Measurements from ENCODE around the gene NRAP. TPM values are rescaled to one million over a fixed set of nuclear protein-coding genes. Genes with fewer than 3 reads are reported as not detected.

NRAP gene
- total RNA-seq, 1 experiment from 2014 or later: not detected

DNA sequence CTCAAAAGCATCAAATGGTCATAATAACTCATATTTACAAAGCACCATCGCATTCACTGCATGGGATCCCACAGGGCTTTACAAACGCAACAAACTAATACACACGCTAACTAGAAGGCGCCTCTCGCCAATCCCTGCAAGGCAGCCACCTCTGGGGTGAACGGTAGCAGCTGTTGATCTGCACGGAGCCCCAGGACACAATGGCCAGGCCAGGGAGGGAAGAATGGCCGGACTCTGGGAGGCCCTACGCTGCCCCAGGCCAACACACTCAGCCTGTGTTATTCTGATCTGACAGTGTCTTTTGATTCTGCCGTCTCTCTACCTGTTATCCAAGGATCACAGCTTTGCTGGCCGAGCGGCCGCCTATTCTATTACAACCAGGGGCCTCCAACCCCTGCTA, 69.2 kb downstream of the NRAP start:
- TF ChIP-seq, protein P1, sequence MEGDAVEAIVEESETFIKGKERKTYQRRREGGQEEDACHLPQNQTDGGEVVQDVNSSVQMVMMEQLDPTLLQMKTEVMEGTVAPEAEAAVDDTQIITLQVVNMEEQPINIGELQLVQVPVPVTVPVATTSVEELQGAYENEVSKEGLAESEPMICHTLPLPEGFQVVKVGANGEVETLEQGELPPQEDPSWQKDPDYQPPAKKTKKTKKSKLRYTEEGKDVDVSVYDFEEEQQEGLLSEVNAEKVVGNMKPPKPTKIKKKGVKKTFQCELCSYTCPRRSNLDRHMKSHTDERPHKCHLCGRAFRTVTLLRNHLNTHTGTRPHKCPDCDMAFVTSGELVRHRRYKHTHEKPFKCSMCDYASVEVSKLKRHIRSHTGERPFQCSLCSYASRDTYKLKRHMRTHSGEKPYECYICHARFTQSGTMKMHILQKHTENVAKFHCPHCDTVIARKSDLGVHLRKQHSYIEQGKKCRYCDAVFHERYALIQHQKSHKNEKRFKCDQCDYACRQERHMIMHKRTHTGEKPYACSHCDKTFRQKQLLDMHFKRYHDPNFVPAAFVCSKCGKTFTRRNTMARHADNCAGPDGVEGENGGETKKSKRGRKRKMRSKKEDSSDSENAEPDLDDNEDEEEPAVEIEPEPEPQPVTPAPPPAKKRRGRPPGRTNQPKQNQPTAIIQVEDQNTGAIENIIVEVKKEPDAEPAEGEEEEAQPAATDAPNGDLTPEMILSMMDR (IDR thresholded peaks at IDR 0.05; ENCODE audit: unreplicated experiment): no peak
- Mint-ChIP-seq H3K27me3 (ENCODE audit: unreplicated experiment) (peaks cover 86% of the 10 kb centered on the region), H3K4me1 (ENCODE audit: low read depth, unreplicated experiment) (no peaks in the 10 kb centered on the region), H3K9me3 (ENCODE audit: low read depth, unreplicated experiment) (no peaks in the 10 kb centered on the region), H3K36me3 (ENCODE audit: insufficient read depth, unreplicated experiment) (no peaks in the 10 kb centered on the region), H3K27ac (ENCODE audit: unreplicated experiment) (no peak overlapping the region), H3K4me3 (ENCODE audit: low read depth, unreplicated experiment) (no peak overlapping the region)
- CTCF ChIA-PET: no interaction called here
- no peak for DNase-seq
- BruUV-seq (replicated peaks): no TSS peak
- intact Hi-C loops (cut with micrococcal nuclease; ENCODE audit: unreplicated experiment): no loop called here

DNA sequence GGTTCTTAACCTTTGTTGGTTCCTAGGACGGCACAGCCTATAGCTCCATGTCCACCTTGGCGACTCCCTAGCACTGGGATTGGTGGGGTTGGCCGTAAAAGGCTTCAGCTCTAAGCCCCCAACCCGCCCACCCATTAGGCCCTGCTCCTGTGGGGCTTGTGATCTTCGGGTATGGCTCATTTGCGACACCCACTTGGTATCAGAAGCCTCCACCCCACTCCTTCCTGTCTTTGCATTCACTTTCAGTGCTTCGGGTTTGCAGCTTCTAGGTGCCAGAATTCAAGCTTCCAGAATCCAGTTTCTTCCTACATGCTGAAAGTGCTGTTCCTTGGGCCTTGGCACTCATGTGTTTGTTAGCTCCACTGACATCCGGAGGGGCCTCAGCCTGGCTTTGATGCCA, 71.5 kb downstream of the NRAP start:
- H3K27me3 Mint-ChIP-seq (ENCODE audit: unreplicated experiment): peaks cover 66% of the 10 kb centered on the region
- intact Hi-C loops (cut with micrococcal nuclease; ENCODE audit: unreplicated experiment): no loop called here
- DNase-seq: no peak
- no peaks in the 10 kb centered on the region for H3K4me1 Mint-ChIP-seq (ENCODE audit: low read depth, unreplicated experiment)
- H3K27ac Mint-ChIP-seq (ENCODE audit: unreplicated experiment): no peak overlapping the region
- TF ChIP-seq, protein P1 (IDR thresholded peaks at IDR 0.05; ENCODE audit: unreplicated experiment): no peak
- no TSS peak for BruUV-seq (replicated peaks)
- no peaks in the 10 kb centered on the region for H3K9me3 Mint-ChIP-seq (ENCODE audit: low read depth, unreplicated experiment)
- H3K4me3 Mint-ChIP-seq (ENCODE audit: low read depth, unreplicated experiment): no peak overlapping the region
- H3K36me3 Mint-ChIP-seq (ENCODE audit: insufficient read depth, unreplicated experiment): no peaks in the 10 kb centered on the region
- CTCF ChIA-PET: no interaction called here

DNA sequence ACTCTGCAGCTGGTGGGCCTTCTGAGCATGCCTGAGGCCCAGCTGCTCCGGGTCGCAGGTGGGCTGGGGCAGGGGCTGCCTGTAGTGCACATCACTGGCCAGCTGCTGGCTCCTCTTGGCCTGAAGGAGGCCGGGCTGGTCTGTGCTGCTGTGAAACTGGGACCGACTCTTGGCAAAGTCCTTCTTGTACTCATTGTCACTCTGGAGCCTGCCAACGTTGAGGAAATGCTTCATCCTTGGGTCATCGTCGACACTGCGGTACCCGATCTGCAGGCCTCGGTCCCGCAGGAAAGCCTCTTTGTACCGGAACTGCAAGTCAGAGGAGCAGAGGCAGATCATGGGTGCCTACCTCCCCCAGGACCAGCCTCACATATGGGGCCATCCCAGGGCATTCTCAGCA, 73.3 kb downstream of the NRAP start:
- Mint-ChIP-seq H3K4me3 (ENCODE audit: low read depth, unreplicated experiment) (no peak overlapping the region), H3K9me3 (ENCODE audit: low read depth, unreplicated experiment) (no peaks in the 10 kb centered on the region), H3K4me1 (ENCODE audit: low read depth, unreplicated experiment) (no peaks in the 10 kb centered on the region), H3K27me3 (ENCODE audit: unreplicated experiment) (peaks cover 48% of the 10 kb centered on the region), H3K36me3 (ENCODE audit: insufficient read depth, unreplicated experiment) (no peaks in the 10 kb centered on the region), H3K27ac (ENCODE audit: unreplicated experiment) (no peak overlapping the region)
- CTCF ChIA-PET: no interaction called here
- DNase-seq: no peak
- intact Hi-C loops (cut with micrococcal nuclease; ENCODE audit: unreplicated experiment): no loop called here
- TF ChIP-seq, protein P1 (IDR thresholded peaks at IDR 0.05; ENCODE audit: unreplicated experiment): no peak
- BruUV-seq (replicated peaks): no TSS peak

DNA sequence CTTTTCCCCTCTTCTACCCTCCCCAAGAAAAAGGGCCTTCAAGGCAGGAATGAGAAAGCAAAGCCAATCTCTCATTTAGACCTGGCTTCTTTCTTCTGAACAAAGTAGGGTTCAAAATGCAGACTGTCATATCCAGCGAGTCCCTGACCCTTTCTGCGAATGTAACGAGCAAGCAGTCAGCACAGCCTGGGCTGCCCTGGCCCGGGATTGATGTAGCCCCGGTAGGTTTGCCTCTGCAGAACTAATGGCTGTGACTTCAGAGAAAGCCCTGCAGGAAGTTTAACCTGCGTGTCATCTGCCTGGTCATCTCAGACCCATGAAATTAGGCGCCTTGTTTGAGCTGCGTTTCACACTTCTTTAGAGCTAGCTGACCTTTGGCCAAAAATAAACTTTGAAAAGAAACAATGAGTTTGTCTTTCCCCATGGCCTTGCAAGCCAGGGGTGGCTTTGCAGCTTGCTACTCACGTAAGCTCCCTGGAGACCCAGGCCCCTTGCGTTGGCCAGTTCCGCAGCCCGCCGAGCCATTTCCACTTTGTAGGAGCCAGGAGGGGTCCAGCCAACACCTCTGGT, 74.6 kb downstream of the NRAP start:
- no peak for DNase-seq
- no peak overlapping the region for H3K27ac Mint-ChIP-seq (ENCODE audit: unreplicated experiment)
- H3K4me3 Mint-ChIP-seq (ENCODE audit: low read depth, unreplicated experiment): no peak overlapping the region
- no TSS peak for BruUV-seq (replicated peaks)
- peaks cover 42% of the 10 kb centered on the region for H3K27me3 Mint-ChIP-seq (ENCODE audit: unreplicated experiment)
- CTCF ChIA-PET: no interaction called here
- H3K4me1 Mint-ChIP-seq (ENCODE audit: low read depth, unreplicated experiment): no peaks in the 10 kb centered on the region
- intact Hi-C loops (cut with micrococcal nuclease; ENCODE audit: unreplicated experiment): no loop called here
- no peaks in the 10 kb centered on the region for H3K36me3 Mint-ChIP-seq (ENCODE audit: insufficient read depth, unreplicated experiment)
- TF ChIP-seq, protein P1 (IDR thresholded peaks at IDR 0.05; ENCODE audit: unreplicated experiment): no peak
- H3K9me3 Mint-ChIP-seq (ENCODE audit: low read depth, unreplicated experiment): no peaks in the 10 kb centered on the region
